ENCODE measurements around the gene JMJD1C. TPM values are rescaled to one million over a fixed set of nuclear protein-coding genes. Genes with fewer than 3 reads are reported as not detected.

The JMJD1C gene
- total and polyA plus RNA-seq, 11 donors, result 20.3 to 54.6 (median 34.1) TPM

- TF ChIP-seq POLR2A (IDR thresholded peaks at IDR 0.05), result no peak
- no peak for TF ChIP-seq CTCF (IDR thresholded peaks at IDR 0.05)
- Histone ChIP-seq H3K27ac (no peak overlapping the region), H3K4me1 (peaks cover 0 to 5% (median 0%) of the 10 kb centered on the region in 12 donors), H3K27me3 (no peaks in the 10 kb centered on the region), H3K36me3 (no peaks in the 10 kb centered on the region), H3K9me3 (no peaks in the 10 kb centered on the region), H3K4me3 (no peak overlapping the region)
- 78 to 86% (median 80%) methylated on average over 2 of the region's 2 CpGs for WGBS, 4 donors
- ATAC-seq, result no peak
- intact Hi-C loops (cut with DNase I), result no loop called here
- no peak for DNase-seq
Observed at GRCh38 chr10:63123727-63124362, 341.9 kb downstream of the JMJD1C start.

GRCh38 chr10:63120554-63120953, 345.2 kb downstream of the JMJD1C start:
- Histone ChIP-seq H3K4me3 (no peak overlapping the region), H3K36me3 (no peaks in the 10 kb centered on the region), H3K4me1 (peaks cover 0 to 16% (median 9%) of the 10 kb centered on the region in 12 donors), H3K27ac (peak overlapping the region in 5 of 12 donors; percentile 4 to 63 (median 29)), H3K27me3 (no peaks in the 10 kb centered on the region), H3K9me3 (no peaks in the 10 kb centered on the region)
- intact Hi-C loops (cut with DNase I), result no loop called here
- TF ChIP-seq POLR2A (IDR thresholded peaks at IDR 0.05) (no peak), CTCF (IDR thresholded peaks at IDR 0.05) (no peak)
- peak in 3 of 4 donors; percentile 53 to 80 (median 58) for ATAC-seq
- DNase-seq, result peak in 4 of 5 donors; percentile 20 to 54 (median 36)

- ATAC-seq (no peak), DNase-seq (no peak)
- intact Hi-C loops (cut with DNase I), result no loop called here
- Histone ChIP-seq H3K27ac (no peak overlapping the region), H3K9me3 (no peaks in the 10 kb centered on the region), H3K4me3 (no peak overlapping the region), H3K36me3 (no peaks in the 10 kb centered on the region), H3K4me1 (peaks cover 3 to 31% (median 23%) of the 10 kb centered on the region in 12 donors), H3K27me3 (no peaks in the 10 kb centered on the region)
- TF ChIP-seq CTCF (IDR thresholded peaks at IDR 0.05) (no peak), POLR2A (IDR thresholded peaks at IDR 0.05) (no peak)
Observed at GRCh38 chr10:63119041-63119440, 346.7 kb downstream of the JMJD1C start.

MicroRNAs encoded within 50 kb of the gene (microRNA counts, 767-probe panel; counts per million panel counts)
- microRNA hsa-miR-1296, result 0 to 71.6 counts per million in 2 donors

Small RNA genes within 50 kb of the gene (microRNA-seq; reads per million reads assigned to microRNA genes)
- gene MIR1296, result 172 to 802 (median 280) reads per million in 4 donors

Other genes with a start within 250 kb of the JMJD1C start
- 10 to 100 TPM; 12.5 to 48.2 (median 24.9) TPM for gene REEP3, start 55.4 kb upstream of the JMJD1C start, total RNA-seq
- gene REEP3, start 55.4 kb upstream of the JMJD1C start, polyA plus RNA-seq, result 10 to 100 TPM in 1 of 2 donors, 1 to 10 TPM in 1; 9.1 to 21.9 TPM